Activated CD4-positive, alpha-beta T cell treated with anti-CD3 and anti-CD28 coated beads for 24 hours (primary cell): ENCODE data around the gene IQSEC1.

Source experiments
- DNase-seq, 2 donors: peaks; one replicate each; pipeline ENCODE4 v3.0.0-alpha.2; 2020; ENCODE audit warnings: low read depth in 2 of 2

IQSEC1 gene

GRCh38 chr3:13107661-13108060 is 34.4 kb upstream of the IQSEC1 start:
- DNase-seq: no peak

- no peak for DNase-seq
Measured at GRCh38 chr3:13106308-13107001, 33.2 kb upstream of the IQSEC1 start.

- DNase-seq: no peak
Measured at GRCh38 chr3:13105896-13106250, 32.6 kb upstream of the IQSEC1 start.

- no peak for DNase-seq
Measured at GRCh38 chr3:13105181-13105895, 32.1 kb upstream of the IQSEC1 start.

GRCh38 chr3:13104511-13104910 is 31.3 kb upstream of the IQSEC1 start:
- no peak for DNase-seq

- no peak for DNase-seq
Measured at GRCh38 chr3:13103416-13104058, 30.3 kb upstream of the IQSEC1 start.

GRCh38 chr3:13102386-13103345 is 29.4 kb upstream of the IQSEC1 start:
- DNase-seq: no peak

- no peak for DNase-seq
Measured at GRCh38 chr3:13099707-13100106, 26.5 kb upstream of the IQSEC1 start.

GRCh38 chr3:13098192-13098988 is 25.2 kb upstream of the IQSEC1 start:
- no peak for DNase-seq

GRCh38 chr3:13096356-13096755 is 23.1 kb upstream of the IQSEC1 start:
- DNase-seq: no peak

- no peak for DNase-seq
Measured at GRCh38 chr3:13095408-13095937, 22.2 kb upstream of the IQSEC1 start.

- DNase-seq: no peak
Measured at GRCh38 chr3:13093687-13094086, 20.5 kb upstream of the IQSEC1 start.

GRCh38 chr3:13092621-13093617 is 19.7 kb upstream of the IQSEC1 start:
- DNase-seq: no peak

GRCh38 chr3:13091898-13092611 is 18.8 kb upstream of the IQSEC1 start:
- DNase-seq: peak; percentile 74 to 81

GRCh38 chr3:13088028-13089006 is 15.1 kb upstream of the IQSEC1 start:
- DNase-seq: no peak

GRCh38 chr3:13087320-13087990 is 14.2 kb upstream of the IQSEC1 start:
- DNase-seq: no peak

GRCh38 chr3:13086531-13086981 is 13.3 kb upstream of the IQSEC1 start:
- DNase-seq: no peak
